Ectodermal cell (in vitro differentiated cells): ENCODE results near the gene ABCC1.
"Not testable (repeated sequence)": the region's sequence is repeated elsewhere in the genome, so short reads cannot be mapped to it uniquely, and the experiment has no call there.

Experiments used
- H3K27ac ChIP-seq: 2 replicates; pipeline ENCODE4 v1.7.0; 2013; ENCODE audit warnings: mild to moderate bottlenecking, low read depth, low read length; ENCODE audit not compliant: insufficient read depth, poor library complexity, severe bottlenecking
- H3K27me3 ChIP-seq: 2 replicates; pipeline ENCODE4 v1.7.0; 2013; ENCODE audit warnings: mild to moderate bottlenecking, low read length; ENCODE audit not compliant: insufficient read depth, control insufficient read depth, poor library complexity, severe bottlenecking
- H3K36me3 ChIP-seq: one replicate; pipeline ENCODE4 v1.7.0; 2013; ENCODE audit warnings: low read length; ENCODE audit not compliant: control insufficient read depth, insufficient read depth
- H3K4me1 ChIP-seq: one replicate; pipeline ENCODE4 v1.7.0; 2013; ENCODE audit warnings: low read length; ENCODE audit not compliant: control insufficient read depth, insufficient read depth
- H3K4me3 ChIP-seq: 2 replicates; pipeline ENCODE4 v1.7.0; 2013; ENCODE audit warnings: low read depth, low read length, control low read depth; ENCODE audit not compliant: insufficient read depth
- H3K9me3 ChIP-seq: 2 replicates; pipeline ENCODE4 v1.7.0; 2013; ENCODE audit warnings: mild to moderate bottlenecking, low read length, moderate library complexity; ENCODE audit not compliant: control insufficient read depth
- WGBS, 2 experiments: methylation state at CpG; one replicate each; pipeline ENCODE4 v1.1.7; 2013; ENCODE audit warnings: missing lambda C conversion rate in 2 of 2; 5-methylcytosine and 5-hydroxymethylcytosine counted together

Gene ABCC1

GRCh38 chr16:15975172-15975571, 25.8 kb downstream of the ABCC1 start:
- H3K4me1 ChIP-seq, result no peaks in the 10 kb centered on the region
- H3K36me3 ChIP-seq, result peaks cover 14% of the 10 kb centered on the region
- 93 to 94% methylated on average over 5 of the region's 5 CpGs for WGBS, 2 experiments
- H3K4me3 ChIP-seq, result no peak overlapping the region
- H3K9me3 ChIP-seq, result peaks cover 4% of the 10 kb centered on the region
- no peaks in the 10 kb centered on the region for H3K27me3 ChIP-seq
- H3K27ac ChIP-seq, result no peak overlapping the region

- peaks cover 4% of the 10 kb centered on the region for H3K9me3 ChIP-seq
Measured at GRCh38 chr16:15976225-15976812, 26.9 kb downstream of the ABCC1 start.

GRCh38 chr16:15976929-15977637, 27.7 kb downstream of the ABCC1 start:
- WGBS, 2 experiments, result 94 to 97% methylated on average over 7 of the region's 7 CpGs
- Histone ChIP-seq H3K9me3 (peaks cover 4% of the 10 kb centered on the region), H3K4me3 (no peak overlapping the region), H3K36me3 (peaks cover 15% of the 10 kb centered on the region), H3K27ac (no peak overlapping the region), H3K4me1 (no peaks in the 10 kb centered on the region), H3K27me3 (no peaks in the 10 kb centered on the region)

More at GRCh38 chr16:15976225-15976812, 26.9 kb downstream of the ABCC1 start:
- Histone ChIP-seq H3K27me3 (no peaks in the 10 kb centered on the region), H3K4me3 (no peak overlapping the region), H3K27ac (no peak overlapping the region), H3K4me1 (no peaks in the 10 kb centered on the region), H3K36me3 (peaks cover 17% of the 10 kb centered on the region)
- 50 to 60% methylated on average over 5 of the region's 5 CpGs for WGBS, 2 experiments

GRCh38 chr16:15979801-15980200, 30.4 kb downstream of the ABCC1 start:
- no peak overlapping the region for H3K27ac ChIP-seq
- 91 to 93% methylated on average over 3 of the region's 3 CpGs for WGBS, 2 experiments
- H3K9me3 ChIP-seq, result no peaks in the 10 kb centered on the region
- H3K36me3 ChIP-seq, result peaks cover 11% of the 10 kb centered on the region
- no peak overlapping the region for H3K4me3 ChIP-seq
- H3K27me3 ChIP-seq, result no peaks in the 10 kb centered on the region
- H3K4me1 ChIP-seq, result no peaks in the 10 kb centered on the region

GRCh38 chr16:15980329-15980728, 30.9 kb downstream of the ABCC1 start:
- Histone ChIP-seq H3K9me3 (no peaks in the 10 kb centered on the region), H3K4me1 (no peaks in the 10 kb centered on the region), H3K27ac (no peak overlapping the region), H3K4me3 (no peak overlapping the region), H3K27me3 (no peaks in the 10 kb centered on the region), H3K36me3 (peaks cover 11% of the 10 kb centered on the region)
- WGBS, 2 experiments, result 94 to 95% methylated on average over 3 of the region's 3 CpGs

- Histone ChIP-seq H3K36me3 (peaks cover 11% of the 10 kb centered on the region), H3K27me3 (no peaks in the 10 kb centered on the region), H3K4me1 (no peaks in the 10 kb centered on the region), H3K9me3 (no peaks in the 10 kb centered on the region), H3K4me3 (no peak overlapping the region), H3K27ac (no peak overlapping the region)
- 64 to 65% methylated on average over 3 of the region's 3 CpGs for WGBS, 2 experiments
Measured at GRCh38 chr16:15981382-15981781, 32.0 kb downstream of the ABCC1 start.

- WGBS, 2 experiments, result 93 to 97% methylated on average over 5 of the region's 5 CpGs
- H3K4me3 ChIP-seq, H3K9me3 ChIP-seq, H3K27me3 ChIP-seq, H3K4me1 ChIP-seq, H3K36me3 ChIP-seq, H3K27ac ChIP-seq: not testable (repeated sequence)
Measured at GRCh38 chr16:15982194-15982915, 32.9 kb downstream of the ABCC1 start.

GRCh38 chr16:15983898-15984297, 34.5 kb downstream of the ABCC1 start:
- H3K9me3 ChIP-seq, result no peaks in the 10 kb centered on the region
- no peaks in the 10 kb centered on the region for H3K27me3 ChIP-seq
- H3K4me3 ChIP-seq, result no peak overlapping the region
- peaks cover 9% of the 10 kb centered on the region for H3K4me1 ChIP-seq
- 75 to 76% methylated on average over 5 of the region's 5 CpGs for WGBS, 2 experiments
- H3K36me3 ChIP-seq, result peaks cover 3% of the 10 kb centered on the region
- no peak overlapping the region for H3K27ac ChIP-seq

GRCh38 chr16:15985144-15985543, 35.7 kb downstream of the ABCC1 start:
- Histone ChIP-seq H3K27ac (no peak overlapping the region), H3K9me3 (no peaks in the 10 kb centered on the region), H3K36me3 (peaks cover 3% of the 10 kb centered on the region), H3K4me3 (no peak overlapping the region), H3K27me3 (no peaks in the 10 kb centered on the region), H3K4me1 (peaks cover 20% of the 10 kb centered on the region)
- 88 to 94% methylated on average over 4 of the region's 4 CpGs for WGBS, 2 experiments

GRCh38 chr16:15986261-15986660, 36.8 kb downstream of the ABCC1 start:
- WGBS, 2 experiments, result 87 to 92% methylated on average over 9 of the region's 9 CpGs
- Histone ChIP-seq H3K9me3 (no peaks in the 10 kb centered on the region), H3K36me3 (no peaks in the 10 kb centered on the region), H3K27me3 (no peaks in the 10 kb centered on the region), H3K4me3 (no peak overlapping the region), H3K27ac (no peak overlapping the region), H3K4me1 (peaks cover 21% of the 10 kb centered on the region)
